NCI-H82 treated with DMSO at 0.1 percent for 48 hours (cell line): ENCODE measurements around the gene ZFP62.

ENCODE experiments used
- DNase-seq: peaks from one replicate; lab custom pipeline; 2025; ENCODE audit not compliant: unreplicated experiment; lab: John Stamatoyannopoulos, UW

Gene ZFP62

DNA sequence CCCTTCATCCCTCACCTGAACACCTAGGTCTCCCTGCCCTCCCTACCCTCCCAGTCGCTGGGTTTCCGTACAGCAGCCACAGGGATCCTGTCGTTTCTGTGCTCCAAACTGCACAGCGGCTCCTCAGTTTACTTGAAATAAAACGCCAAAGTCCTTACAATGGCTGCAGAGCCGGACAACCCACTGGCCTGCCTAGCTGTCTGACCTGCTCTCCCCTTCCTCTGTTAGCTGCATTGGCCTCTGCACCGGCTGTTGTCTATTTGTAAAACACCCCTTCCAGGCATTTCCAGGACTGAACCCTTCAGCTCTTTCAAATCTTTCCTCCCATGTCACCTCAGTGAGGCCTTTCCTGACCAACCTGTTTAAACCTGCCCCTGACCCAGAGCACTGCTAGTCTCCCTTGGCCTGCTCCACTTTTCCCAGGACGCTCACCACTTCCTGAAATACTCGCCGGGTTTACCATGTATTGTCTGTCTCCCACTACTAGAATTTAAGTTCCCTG lies 49.4 kb downstream of the ZFP62 start:
- no peak for DNase-seq

DNA sequence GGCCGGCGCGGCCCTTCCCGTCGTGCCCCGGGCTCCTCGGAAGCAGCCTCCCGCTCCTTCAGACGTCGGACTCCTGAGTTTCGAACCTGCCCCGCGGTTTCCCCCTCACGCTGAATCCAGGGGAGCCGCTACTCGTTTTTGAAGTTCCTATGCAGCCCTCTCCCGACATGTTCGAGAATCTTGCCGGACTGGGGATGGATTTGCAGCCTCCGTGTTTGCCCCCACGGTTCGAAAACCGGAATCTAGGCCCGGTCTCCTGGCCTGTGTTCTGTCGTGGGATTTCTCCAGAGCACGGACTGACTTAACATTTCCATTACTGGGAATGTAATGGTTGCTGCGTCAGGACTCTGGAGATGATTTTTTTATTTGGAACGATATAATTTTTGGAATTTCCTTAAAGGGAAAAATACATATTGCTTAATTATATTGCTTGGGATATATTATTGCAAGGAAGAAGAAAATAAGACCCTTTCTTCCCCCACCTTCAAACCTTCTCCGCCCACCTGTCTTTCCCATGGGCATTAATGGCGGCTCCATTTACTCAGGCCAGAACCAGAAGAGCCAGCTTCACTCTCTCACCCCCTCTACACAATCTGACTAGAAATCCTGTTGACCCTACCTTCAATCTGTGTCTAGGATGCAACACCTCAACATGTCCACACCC lies 50.0 kb downstream of the ZFP62 start:
- DNase-seq, result no peak

DNA sequence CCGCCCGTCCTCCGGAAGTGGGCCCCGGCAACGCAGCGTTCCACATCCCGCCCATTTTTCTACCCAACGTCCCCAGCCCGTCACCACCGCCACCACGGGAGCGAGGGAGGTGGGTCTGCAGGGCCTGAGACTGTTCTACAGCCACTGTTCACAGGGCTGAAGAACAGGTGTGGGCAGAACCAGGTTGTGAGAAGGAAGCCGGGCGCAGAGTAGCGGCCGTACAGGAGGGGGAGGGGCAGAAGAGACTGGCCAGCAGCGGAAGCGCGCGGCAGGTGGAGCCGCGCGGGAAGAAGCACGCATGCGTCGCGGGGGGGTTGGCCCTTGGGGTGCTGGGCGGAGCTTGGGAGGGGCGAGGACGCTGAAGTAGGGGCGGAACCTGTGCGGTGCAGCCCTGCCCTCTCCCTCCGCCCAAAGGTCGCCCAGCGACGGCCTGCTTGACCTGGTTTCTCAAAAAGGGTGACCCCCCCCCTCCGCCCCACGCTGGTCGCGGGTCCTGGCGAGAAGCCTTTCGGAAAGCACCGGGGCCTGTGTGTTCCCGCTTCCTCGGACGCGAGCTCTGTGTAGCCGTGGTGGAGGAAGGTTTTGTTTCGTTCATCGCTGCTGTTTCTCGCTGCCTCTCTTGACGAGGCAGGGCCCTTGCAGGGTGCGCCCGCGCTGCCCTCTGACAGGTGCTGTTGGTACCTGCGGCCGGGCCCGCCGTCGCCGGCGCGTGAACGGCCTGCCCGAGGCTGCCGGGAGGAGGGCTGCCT lies 50.7 kb downstream of the ZFP62 start:
- DNase-seq, result peak; percentile 79

DNA sequence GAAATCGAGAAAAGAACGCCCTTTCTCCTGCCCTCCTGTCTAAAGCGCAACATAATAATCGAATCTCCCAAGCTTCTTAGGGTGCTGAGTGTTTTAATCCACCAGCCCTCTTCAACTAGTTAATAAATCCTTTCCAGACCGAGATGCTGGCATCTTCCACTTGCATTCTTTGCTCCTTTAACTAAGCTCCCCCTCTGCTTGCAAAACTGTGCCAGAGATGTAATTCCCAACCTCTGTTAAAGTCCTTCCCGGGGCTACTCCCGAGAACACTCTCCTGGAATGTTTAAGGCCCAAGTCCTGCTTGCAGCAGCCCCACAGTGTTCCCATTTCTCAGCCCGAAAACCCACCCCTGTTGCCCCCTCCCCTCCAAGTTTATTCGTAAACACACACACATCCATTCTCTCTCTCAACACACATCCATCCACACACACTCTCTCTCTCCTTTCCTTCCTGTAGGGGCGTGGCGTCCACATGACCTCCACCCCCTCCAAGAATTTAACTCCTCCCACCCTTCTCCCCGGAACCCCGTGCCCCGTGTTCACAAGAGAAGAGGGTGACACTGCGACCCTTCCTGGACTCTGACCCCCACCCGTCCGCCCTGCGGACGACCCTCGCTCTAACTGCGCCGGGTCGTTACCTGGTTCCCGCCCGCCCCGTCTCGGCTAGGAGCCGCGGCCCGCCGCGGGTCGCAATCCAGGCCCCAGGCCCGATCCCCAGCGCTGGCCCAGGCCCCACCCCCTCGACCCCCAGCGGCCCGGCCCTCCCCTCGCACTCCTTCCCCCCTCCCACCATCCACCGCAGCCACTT lies 51.5 kb downstream of the ZFP62 start:
- peak; percentile 43 for DNase-seq

DNA sequence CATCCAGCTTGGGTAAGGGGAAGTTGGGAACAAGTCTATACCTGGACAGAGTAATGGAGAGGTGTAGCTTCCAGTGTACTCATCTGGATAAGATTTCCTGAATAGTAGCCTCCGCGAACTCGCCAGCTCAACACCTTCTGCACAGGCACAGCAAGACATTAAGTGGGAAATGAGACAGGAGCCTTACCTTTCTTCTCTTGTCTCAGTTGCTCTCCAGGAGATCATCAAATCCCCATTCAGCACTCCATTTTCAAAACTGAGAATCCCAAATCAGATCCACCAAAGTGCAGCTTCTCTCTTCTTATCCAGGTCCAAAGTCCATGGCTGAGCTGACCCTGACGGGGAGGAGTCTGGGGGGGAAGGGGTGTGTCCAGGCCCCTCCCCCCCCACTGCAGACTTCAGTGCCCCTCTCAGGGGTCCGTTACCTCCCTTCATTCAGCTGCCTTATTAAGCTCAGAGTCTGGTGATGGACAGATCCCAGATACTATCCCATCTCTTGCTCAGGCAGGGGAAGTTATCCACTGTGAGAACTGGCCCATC lies 52.5 kb downstream of the ZFP62 start:
- DNase-seq, result peak; percentile 61

DNA sequence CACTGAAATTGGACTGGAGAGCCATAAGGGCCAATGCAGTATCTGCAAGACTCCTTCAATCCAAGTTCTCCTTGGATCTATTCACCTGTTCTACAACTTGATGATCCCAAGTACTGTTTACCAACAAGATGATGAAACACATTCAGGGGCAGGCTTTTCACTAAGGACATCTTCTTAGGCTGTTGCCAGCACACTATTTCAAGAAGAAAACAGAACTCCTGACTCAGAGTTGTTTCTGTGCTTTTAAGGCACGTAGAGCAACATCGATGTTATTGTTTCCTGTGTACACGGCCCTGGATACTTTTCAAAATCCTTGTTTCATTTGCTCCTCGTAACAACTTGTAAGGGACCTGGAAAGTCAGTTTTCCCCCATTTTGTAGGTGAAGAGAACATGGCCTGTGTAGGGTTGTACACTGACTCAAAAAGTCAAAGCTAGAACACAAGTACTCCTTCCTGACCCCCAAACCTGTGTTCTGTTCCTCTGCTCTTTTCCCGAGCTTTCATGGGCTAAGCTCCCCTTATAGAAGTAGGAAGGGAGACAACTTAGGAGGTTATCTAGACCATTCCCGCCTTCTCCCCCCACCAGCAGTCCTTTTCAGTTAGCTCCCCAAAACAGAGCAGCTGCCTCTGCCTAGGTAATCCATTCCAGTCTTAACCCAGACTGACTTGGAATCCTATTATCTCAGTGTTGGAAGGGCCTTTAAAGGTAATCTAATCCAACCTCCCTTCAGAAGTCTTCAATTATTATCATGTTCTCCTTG lies 53.2 kb downstream of the ZFP62 start:
- DNase-seq, result peak; percentile 93

DNA sequence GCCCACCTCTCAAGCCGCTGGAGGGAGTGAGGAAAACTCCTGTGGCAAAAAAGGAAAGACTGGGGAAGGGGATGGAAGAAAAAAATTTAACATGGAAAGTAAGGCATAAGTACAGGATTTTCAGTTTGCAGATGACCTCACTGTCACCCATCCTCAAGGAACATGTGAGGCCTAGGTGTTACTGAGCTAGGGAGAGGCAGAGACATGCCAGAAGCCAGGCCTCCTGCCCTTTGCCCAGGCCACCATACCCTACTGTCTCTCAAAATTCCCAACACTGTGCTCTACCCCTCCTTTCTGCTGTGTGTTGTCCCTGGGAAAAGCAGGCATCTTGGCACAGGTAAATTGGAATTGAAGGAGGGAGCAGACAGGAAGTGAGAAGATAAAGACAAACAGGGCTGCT lies 54.0 kb downstream of the ZFP62 start:
- DNase-seq, result no peak

DNA sequence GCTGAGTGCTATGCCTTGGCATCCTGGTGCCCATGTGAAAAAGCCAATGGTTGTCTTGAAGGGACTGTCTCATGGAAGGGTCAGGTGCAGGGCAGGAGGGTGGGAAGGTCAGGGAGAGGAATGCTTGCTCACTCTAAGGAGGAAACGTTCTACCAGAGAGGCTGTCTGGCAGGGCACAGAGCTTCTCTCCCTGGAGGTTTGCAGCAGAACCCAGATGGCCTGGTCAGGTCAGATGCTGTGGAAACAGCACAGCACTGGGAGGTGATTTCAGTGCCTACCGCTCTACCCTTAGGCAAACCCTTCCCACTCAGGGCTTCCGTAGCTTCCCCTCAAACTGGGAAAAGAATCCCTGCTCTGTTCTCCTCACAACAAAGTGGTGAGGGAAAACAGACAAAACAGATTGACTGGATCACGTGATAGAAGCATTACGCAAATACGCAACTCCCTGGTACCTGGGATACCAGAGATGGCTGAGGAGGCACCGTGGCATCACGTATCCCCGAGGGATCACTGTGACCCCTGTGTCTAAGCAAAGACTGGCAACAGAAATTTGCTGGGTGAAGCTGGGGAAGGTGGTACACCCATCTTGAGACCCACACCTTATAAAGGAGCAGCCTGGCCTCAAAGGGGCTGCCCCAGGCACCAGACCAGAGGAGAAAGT lies 54.6 kb downstream of the ZFP62 start:
- DNase-seq, result no peak

DNA sequence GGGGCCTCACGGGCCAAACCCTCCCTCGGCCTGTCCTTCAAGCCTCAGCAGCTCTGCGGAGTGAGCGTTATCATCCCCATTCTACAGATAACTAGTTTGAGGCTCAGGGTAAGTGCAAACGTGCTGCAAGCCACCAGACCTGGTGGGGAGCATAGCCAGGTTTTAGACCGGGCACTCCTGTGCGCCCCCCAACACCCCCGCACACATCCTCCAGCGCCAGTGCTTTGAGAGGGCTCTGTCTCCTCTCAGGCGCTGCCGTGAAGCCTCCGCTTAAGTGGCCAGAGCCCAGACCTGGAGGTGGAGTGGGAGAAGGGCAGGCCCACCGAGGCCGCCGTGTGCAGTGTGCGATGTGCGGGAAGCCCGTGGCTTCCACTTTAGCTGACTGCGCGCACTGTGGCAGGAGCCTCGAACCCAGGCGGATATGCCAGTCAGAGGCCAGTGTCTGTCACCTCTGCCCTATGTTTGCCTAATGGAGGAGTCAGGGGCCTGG lies 56.9 kb downstream of the ZFP62 start:
- DNase-seq, result no peak

DNA sequence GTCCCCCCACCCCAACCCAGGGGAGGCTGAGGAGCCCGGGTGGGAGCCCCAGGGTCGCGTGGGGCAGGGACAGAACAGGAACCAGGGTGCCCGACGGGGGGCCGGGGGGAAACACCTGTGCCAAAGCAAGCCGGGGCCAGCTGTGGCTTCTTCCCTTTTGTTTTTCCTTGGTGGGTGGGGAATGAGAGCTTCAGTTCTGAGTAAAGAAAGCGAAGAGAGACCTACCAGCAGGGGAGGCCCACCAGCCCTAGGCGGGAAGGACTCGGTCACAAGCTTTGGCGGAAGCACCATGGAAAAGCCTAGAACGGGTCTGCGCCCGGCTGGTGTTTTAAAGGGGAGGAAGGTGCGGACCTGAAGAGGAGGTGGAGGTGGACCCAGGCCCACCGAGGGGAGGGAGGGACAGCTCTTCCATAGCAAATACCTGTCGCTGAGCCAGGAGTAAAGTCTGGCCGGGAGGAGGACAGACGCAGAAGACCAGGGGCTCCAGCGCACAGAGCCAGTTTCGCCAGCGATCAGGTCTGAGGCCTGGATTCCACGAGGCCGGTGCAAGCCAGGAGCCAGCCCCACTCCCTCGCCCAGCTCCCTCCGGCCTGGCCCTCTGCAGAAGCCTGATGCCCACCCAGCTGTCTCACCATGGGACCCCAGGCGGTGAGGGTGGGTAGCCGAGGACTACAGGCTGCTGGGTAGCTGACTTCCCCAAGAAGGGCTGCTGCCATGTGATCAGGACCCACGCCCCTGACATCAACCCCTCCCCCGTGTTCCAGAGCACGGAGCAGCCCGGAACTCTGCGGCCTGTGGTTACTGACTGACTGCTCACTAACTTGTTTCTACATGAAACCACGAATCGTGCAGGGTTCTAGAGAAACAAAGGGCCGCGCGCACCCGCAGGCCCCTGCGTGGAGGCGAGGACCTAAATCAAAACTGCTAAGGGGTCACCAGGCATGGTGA lies 57.6 kb downstream of the ZFP62 start:
- no peak for DNase-seq

DNA sequence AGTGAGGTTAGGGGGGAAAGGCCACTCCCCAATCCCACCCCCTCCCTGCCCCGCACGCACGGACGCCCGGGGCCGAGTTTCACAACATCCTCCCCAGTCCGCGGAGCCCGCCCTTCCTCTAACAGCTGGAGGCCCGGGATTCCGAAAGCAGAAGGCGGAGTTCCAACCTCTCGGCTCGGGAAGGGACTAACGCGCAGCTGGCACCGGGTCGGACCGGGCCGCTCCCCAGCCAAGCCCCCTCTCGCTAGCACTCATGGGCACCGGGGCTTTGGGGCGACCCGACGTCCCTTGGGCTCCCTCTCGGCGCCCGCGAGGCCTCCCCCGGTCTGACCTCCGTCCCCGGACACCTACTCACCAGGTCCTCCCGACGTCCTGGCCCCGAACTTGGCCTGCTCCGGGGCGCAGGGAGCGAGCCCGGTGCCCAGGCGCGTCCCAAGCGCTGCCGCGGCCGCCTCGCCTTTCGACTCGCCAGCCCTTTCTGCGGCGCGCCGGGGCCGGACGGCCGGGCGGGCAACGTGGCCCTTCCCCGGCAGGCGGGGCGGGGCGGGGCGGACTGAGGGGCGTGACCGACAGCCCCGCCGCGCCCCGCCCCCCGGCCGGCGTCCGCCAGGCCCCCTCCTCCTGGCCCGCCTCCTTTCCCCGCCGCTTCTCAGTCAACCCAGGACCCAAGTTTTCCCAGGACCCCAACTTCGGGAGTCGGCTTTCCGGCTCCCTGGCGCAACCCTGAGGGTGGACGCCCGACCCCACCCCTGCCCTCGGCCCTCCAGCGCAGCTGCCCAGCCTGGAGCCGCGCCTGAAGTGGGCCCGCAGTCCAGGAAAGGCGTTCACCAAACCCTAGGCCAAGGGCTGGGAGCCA lies 58.5 kb downstream of the ZFP62 start, which contains the start of gene MGAT1:
MGAT1 (minus strand) TSS at position 482 of the 856 bp plus-strand sequence. CDS start 9,835 bp downstream, outside the sequence.
- no peak for DNase-seq

DNA sequence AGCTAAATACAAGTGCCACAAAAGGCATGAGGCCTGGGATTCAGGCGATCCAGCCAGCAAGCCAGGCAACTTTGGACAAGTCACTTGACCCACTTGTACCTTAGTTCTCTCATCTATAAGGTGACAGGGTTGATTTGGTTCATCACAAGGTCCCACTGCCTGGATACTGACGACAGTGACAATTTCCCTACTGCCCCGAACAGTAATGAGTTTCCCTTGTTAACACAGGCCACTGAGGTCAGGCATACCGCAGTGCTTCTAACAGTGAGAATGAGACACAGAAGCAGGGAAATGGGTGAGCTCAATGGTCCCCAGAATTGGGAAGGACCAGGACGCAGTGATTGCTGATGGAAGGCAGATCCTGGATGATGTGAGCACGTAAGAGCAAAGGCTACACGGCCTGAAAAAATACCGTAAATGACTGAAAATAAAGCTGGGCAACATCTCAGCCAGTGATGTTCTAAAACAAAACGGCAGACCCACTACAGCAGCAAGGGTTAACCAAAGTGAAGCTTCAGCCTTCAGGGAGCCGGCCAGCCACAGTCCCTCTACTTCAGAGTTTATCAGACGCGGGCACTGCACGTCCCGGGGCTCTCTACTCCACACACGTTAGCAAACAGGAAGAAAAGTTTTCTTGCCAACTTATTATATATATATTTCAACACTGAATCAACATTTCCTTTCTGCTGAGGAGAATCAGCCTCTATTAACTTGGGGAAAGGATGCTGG lies 59.3 kb downstream of the ZFP62 start:
- no peak for DNase-seq

DNA sequence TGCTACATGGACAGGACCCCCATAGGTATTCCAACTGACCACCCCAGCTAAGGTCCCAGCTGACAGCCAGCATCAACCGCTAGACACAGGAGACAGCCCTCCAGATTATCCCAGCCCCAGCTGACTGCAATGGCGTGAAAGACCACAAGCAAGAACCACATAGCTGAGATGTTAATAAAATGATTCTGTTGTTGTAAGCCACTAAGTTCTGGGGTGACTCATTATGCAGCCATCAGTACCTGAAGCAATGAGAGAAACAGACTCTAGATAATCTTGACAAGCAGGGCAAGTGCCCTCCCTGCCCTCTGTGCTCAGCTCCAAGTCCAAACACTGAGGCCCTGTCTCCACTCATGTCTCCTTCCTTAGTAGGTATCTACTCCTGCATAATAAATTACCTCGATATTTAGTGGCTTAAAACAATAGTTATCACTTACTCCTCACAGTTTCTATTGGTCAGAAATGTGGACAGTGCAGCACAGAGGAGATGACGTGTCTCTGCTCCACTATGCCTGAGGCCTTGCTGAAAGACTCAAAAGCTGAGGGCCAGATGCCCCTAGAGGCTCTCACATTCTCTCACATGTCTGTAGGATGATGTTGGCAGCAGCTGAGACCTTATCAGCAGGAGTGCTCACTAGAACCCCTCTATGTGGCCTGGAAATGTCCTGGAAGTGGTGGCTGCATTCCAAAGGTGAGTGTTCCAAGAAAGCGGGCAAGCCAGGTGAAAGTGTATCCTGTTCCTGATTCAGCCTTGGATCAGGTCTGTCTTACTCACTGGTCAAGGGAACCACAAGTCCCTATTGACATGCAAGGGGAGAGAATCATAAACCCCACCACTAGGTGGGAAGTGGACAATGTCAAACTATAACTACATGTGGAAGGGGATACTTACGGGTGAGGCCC lies 60.9 kb downstream of the ZFP62 start:
- no peak for DNase-seq

DNA sequence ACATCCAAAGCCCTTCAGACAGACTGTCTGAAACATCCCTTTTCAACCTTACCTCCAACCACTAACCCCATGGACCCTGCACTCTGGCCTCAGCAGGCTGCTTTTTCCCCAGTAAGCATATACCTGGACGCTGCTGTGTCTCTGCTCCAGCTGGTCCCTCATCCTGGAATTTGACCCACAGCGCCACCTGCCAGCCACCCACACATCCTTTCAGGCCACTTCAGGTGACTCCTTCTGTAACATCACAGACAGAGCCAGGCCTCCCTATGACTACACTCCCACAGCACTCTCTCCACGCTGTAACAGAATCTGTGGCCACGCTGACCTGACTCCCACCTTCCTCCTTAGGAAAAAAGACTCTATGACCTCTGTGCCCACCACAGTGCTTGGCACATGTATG lies 61.9 kb downstream of the ZFP62 start:
- DNase-seq, result no peak

DNA sequence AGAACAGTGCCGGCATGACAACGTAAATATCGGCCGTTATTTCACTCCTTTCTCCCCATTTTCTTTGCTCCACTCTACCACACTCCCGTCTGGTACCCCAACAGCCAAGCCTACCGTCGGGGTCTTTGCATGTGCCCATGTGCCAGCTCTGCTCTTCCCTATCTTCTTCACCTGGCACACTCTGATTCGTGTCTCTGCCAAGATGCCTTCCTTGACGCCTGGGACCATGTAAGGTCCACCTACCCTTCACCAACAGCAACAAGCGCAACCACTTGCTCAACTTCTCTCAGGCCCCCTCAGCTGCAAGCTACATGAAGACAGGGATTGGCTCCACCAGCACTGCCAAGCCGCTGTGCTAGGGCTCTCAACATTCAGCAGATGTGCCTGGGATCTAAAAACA lies 62.9 kb downstream of the ZFP62 start:
- no peak for DNase-seq
